ENCODE results near the gene ZDHHC13.
"Not testable (repeated sequence)": the region's sequence is repeated elsewhere in the genome, so short reads cannot be mapped to it uniquely, and the experiment has no call there.

ZDHHC13 gene

DNA sequence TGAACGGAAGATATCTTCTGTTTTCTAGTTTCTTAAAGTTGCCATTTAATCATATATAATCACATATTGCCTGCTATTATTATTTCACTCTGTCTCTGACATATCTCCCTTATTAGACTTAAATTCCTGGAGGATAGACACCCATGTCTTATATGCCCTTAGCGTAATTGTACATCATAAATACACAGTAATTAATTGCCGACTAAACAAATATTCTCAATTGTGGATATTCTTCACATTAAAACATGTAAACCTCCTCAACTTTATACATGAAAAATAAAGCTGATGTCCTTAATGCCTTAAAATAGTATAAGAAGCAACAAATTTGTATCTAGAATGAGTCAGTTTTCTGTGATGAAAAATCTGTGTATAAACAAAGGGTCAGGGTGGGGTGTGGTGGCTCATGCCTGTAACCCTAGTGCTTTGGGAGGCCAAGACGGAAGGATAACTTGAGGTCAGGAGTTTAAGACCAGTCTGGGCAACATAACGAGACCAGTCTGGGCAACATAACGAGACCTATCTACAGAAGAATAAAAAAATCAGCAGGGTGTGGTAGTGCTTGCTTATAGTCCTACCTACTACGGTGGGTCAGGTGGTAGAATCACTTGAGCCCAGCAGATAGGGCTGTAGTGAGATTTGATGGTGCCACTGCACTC lies 6.1 kb downstream of the ZDHHC13 start:
- DNase-seq (ENCODE audit: low read depth), result no peak
- no peak for TF ChIP-seq CTCF (IDR thresholded peaks at IDR 0.05; ENCODE audit: low read depth, low read length, missing control alignments)
- in situ Hi-C loops (cut with HindIII; ENCODE audit: low sequenced_read_pairs), result no loop called here
- H3K4me3 ChIP-seq (ENCODE audit: low read depth, low read length), result no peak overlapping the region

DNA sequence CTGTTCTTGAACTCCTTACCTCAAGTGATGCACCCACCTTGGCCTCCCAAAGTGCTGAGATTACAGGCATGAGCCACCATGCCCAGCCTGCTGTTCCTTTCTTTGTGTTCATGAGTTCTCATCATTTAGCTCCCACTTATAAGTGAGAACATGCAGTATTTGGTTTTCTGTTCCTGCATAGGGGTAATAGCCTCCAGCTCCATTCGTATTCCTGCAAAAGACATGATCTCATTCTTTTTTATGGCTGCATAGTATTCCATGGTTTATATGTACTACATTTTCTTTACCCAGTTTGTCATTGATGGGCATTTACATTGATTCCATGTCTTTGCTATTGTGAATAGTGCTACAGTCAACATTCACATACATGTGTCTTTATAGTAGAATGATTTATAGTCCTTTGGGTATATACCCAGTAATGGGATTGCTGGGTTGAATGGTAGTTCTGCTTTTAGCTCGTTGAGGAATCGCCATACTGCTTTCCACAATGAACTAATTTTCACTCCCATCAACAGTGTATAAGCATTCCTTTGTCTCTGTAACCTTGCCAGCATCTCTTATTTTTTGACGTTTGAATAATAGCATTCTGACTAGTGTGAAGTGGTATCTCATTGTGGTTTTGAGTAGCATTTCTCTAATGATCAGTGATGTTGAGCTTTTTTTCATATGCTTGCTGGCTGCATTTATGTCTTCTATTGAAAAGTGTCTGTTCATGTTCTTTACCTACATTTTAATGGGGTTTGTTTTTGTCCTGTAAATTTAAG lies 9.8 kb downstream of the ZDHHC13 start:
- DNase-seq (ENCODE audit: low read depth); H3K4me3 ChIP-seq (ENCODE audit: low read depth, low read length); in situ Hi-C loops (cut with HindIII; ENCODE audit: low sequenced_read_pairs): not testable (repeated sequence)

DNA sequence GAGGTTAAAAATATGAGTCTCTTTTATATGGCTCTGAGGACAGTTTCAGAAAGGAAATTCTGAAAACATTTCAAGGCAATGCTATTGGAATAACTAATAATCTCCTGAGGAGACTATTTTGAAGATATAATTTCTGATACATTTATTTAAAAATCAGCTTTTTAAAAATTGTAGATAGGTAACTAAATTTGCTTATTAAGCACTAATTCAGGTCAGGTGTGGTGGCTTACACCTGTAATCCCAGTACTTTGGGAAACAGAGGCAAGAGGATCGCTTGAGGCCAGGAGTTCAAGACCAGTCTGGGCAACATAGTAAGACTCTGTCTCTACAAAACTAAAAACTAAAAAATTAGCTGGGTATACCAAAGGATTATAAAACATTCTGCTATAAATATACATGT lies 17.0 kb downstream of the ZDHHC13 start:
- TF ChIP-seq CTCF (IDR thresholded peaks at IDR 0.05; ENCODE audit: low read depth, low read length, missing control alignments), result no peak
- in situ Hi-C loops (cut with HindIII; ENCODE audit: low sequenced_read_pairs), result no loop called here
- H3K4me3 ChIP-seq (ENCODE audit: low read depth, low read length), result no peak overlapping the region
- no peak for DNase-seq (ENCODE audit: low read depth)

DNA sequence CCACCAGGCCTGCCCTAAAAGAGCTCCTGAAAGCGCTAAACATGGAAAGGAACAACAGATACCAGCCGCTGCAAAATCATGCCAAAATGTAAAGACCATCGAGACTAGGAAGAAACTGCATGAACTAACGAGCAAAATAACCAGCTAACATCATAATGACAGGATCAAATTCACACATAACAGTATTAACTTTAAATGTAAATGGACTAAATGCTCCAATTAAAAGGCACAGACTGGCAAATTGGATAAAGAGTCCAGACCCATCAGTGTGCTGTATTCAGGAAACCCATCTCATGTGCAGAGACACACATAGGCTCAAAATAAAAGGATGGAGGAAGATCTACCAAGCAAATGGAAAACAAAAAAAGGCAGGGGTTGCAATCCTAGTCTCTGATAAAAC lies 19.9 kb downstream of the ZDHHC13 start:
- DNase-seq (ENCODE audit: low read depth); in situ Hi-C loops (cut with HindIII; ENCODE audit: low sequenced_read_pairs); H3K4me3 ChIP-seq (ENCODE audit: low read depth, low read length): not testable (repeated sequence)

GRCh38 chr11:19145319-19145718 lies 28.4 kb downstream of the ZDHHC13 start:
- TF ChIP-seq CTCF (IDR thresholded peaks at IDR 0.05; ENCODE audit: low read depth, low read length, missing control alignments), result no peak
- H3K4me3 ChIP-seq (ENCODE audit: low read depth, low read length), result no peak overlapping the region
- in situ Hi-C loops (cut with HindIII; ENCODE audit: low sequenced_read_pairs), result no loop called here
- no peak for DNase-seq (ENCODE audit: low read depth)

DNA sequence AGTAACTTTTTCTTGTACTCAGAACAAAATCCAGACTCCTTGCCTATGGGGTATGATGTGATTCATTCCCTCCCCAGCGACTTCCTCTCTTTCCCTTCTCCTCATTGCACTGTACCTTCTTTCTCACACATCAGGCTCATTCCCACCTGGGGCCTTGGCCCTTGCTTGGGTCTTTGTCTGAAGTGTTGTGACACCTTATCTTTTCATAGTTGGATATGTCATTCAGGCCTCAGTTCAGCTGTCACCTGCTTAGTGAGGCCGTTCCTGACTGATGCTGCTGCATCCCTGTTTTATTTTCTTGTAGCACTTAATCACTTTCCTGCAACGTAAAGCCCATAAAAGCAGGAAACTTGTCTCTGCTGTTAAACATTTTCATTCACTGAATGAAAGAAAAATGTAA lies 39.9 kb downstream of the ZDHHC13 start:
- H3K4me3 ChIP-seq (ENCODE audit: low read depth, low read length), result no peak overlapping the region
- in situ Hi-C loops (cut with HindIII; ENCODE audit: low sequenced_read_pairs), result no loop called here
- DNase-seq (ENCODE audit: low read depth), result no peak
- no peak for TF ChIP-seq CTCF (IDR thresholded peaks at IDR 0.05; ENCODE audit: low read depth, low read length, missing control alignments)

DNA sequence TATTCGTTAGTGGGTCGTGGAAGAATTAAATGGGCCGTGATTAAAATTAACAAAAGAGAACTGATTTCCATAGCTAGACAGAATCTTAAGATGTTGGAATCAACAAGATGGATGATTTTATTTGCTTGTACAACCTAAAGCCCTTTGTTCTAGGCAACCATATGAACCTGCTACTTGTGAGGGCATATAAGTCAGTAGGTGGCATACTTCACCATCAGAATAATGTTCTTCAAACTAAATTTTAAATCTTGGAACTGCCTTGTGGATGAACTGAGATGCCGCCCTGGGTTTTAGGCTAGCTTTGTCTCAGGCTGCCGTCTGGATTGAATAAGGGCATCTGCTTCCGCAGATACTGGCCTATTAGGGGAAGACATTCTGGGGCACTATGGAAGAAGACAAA lies 43.9 kb downstream of the ZDHHC13 start:
- TF ChIP-seq CTCF (IDR thresholded peaks at IDR 0.05; ENCODE audit: low read depth, low read length, missing control alignments), result no peak
- no peak overlapping the region for H3K4me3 ChIP-seq (ENCODE audit: low read depth, low read length)
- in situ Hi-C loops (cut with HindIII; ENCODE audit: low sequenced_read_pairs), result no loop called here
- no peak for DNase-seq (ENCODE audit: low read depth)
